CD4-positive, alpha-beta T cell treated with Interleukin-15 for 1 hour (primary cell): ENCODE data around the gene DCBLD2.

Experiments used
- DNase-seq: peaks from one replicate; pipeline ENCODE4 v3.0.0-alpha.2; 2020

Gene DCBLD2

DNA sequence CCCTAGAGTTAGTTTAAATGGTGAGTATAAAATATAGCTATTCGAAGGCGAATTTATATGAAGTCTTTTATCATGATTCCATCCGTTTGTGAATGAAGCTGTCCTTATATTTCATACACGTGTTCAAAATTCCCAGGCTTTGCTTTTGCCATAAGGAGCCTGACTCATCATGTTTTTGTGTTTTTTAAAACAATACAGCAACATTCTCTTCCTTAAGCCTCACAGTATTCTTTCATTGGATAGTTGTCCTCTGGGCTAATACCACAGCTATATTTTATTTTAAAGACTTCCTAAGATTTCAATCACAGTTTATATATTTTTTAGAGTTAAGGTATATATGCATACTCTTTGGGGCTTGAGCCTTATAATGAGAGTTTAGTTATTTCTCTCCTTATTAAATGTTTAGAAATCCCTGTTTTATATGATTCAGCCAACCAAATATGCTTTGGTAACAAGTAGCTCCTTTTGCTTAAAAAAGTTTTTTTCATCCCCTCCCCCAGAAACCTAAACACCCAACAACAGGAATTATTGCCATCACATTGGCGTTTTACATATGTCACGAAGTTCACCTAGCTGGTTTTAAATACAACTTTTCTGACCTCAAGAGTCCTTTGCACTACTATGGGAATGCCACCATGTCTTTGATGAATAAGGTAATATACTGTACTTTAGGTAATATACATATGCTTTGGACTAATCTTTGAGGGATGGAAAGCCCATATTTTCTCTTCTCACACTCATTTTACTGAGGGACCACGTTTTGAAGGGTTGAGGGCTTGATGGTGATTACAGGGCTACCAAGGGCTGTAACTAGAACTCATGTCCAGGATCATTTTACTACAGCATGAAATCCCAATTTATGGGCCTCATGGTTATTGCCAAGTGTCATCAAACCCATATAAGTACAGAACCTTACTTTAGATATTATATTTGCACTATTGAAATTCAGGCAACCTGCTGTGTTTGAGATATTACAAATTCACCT lies 109.9 kb downstream of the DCBLD2 start:
- no peak for DNase-seq

- no peak for DNase-seq
Measured at GRCh38 chr3:98788651-98789050, 112.8 kb downstream of the DCBLD2 start.

GRCh38 chr3:98787181-98787580 lies 114.3 kb downstream of the DCBLD2 start:
- no peak for DNase-seq

DNA sequence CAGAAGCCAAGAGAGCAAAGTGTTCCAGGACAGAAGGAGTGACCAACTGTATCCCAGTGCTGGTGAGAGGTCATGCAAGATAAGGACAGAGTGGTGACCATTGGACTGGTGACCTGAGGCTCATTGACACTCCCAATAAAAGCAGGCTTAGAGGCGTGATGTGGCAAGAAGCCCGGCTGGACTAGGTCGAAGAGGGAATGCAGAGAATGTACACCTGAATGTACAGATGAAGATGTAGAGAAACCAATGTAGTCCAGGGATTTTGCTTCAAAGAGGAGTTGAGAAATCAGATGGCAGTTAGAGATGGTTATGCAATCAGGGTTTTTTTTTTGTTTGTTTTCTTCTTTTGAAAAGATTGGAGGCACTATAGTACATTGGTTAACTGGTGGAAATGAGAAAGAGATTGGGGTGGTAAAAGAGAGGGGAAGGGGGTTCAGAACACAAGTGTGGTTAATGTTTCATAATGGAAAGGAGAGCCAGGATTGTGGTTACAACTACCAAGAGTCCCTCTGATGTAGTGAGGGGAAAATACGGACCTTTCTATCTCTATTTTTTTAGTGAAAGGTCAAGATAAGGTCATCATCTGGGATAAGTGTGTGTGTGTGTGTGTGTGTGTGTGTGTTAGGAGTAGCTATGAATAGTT lies 115.0 kb downstream of the DCBLD2 start:
- no peak for DNase-seq

DNA sequence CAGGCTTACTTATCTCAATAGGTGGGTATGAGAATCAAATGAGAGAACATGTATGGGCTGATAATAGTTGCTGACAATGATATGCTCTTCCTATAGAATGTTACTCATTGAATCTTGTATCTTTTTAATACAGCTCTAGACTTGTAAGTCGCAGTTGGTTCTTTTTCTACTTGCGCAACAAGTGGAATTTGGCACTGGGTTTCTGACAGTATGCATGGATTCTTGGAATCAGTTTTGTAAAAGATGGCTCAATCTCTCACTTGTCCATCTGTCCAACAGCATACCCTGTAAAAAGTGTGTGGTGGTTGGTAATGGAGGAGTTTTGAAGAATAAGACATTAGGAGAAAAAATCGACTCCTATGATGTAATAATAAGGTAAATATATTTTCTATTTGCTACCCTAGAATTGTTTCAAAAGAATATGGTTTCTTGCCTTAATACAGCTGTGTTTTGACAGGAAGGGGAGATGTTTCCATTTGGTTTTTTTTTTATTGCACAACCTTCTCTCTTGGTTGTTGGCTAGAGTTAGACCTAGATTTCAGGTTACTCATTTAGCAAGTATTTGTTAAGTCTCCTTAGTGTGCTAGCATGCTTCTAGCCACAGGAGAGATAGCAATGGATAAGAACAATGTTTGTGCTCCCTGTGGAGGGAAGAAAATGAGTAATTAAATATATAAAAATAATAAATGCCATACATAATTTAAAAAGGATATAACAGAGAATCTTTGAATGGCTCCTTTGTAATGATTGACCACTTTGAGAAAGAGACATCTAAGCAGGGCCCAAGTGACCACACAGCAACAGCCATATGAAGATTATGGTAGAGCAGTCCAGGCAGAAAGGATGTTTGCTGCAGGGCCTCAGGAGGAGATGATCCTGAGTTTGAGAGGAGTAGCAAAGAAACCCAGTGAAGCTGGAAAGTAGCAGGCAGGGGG lies 116.6 kb downstream of the DCBLD2 start:
- DNase-seq = no peak

DNA sequence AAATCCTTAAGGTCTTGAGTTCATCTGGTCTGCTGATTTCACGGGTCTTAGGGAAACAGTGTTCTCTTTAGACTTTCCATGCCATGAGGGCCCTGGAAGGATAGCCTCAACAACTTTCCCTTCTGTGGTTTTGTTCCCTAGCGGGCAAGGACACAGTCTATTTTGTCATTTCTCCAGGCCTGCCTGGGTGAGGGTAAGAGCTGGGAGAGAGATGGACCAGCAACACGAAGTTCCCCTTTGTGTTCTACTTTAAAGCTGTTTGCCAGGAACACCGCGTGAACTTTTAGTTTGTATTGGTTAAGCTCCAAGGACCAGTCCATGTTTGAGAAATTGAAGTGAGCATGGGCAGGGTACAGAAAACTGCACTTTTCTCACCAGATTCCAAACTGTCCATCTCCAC lies 117.5 kb downstream of the DCBLD2 start:
- no peak for DNase-seq

- no peak for DNase-seq
Measured at GRCh38 chr3:98782824-98783500, 118.5 kb downstream of the DCBLD2 start.

DNA sequence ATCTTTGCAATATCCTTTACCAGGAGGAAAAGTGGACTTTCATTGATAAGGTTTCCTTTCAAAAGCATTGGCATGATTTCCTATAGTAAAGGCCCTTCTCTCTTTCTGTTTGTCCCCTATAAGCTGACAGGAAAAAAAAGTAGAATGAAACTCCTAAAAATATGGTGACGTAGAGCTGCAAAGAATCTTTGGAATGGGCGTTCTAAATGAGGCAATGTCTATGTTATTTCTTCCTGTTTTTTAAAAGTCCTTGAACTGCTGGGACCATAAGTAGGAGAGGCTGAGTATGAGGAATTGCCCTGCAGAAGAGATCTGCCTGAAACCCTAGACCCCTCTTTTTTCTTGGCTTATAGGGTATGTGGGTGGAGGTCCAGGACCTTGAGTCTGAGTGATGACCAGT lies 121.2 kb downstream of the DCBLD2 start:
- DNase-seq = no peak

DNA sequence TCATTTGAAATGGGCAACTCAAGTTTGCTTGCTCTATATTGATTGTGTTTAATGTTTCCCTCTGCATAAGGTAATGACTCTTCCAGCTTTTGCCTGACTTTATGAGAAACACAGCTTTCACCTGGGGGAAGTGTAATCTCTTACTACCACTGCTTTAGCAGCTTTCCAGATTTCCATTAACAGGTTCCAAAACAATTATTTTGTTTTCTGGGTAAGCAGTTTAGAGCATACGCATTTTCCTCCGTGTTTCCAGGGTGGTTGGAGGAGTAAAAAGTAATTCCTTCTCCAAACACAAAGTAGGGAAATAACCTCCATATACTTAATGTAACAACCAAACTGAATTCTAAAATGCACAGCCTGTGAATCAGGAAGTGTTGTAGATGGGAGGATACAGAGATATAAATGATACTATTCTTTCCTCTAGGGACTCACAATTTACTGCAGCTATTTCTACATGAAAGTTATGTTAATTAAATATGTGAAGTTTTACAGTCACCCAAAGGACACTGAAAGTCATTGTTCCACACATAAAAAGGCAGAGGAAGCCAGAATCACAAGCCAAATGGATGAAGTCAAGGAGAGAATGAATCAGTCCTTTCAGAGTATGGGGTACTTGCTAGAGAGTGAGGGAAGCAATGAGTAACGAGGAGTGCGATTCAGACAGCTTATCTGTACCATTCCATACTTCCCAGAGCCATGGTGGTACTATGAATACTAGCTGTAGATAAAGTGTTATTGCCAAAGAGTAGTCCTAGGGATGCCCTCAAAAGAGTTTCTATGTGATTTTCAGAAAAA lies 121.8 kb downstream of the DCBLD2 start:
- DNase-seq = no peak

- no peak for DNase-seq
Measured at GRCh38 chr3:98778852-98779413, 122.6 kb downstream of the DCBLD2 start.

DNA sequence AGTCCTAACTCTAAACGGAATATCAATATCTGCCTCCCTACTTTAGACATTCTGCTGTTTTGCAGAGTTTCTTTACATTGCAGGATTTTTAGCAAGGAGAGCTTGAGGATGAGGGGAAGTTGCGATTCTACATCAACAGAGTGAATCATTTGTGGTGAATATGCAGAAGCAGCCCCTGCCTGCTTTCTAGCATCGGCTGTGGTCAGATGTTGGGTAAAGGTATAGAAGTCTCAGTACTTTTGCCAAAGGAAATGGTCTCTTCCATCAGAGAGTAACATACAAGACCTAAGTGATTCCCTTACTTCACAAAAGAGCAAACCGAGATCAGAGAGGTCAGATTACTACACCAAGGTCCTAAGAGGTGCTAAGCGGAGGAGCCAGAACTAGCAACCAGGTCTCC lies 123.1 kb downstream of the DCBLD2 start:
- DNase-seq = no peak

DNA sequence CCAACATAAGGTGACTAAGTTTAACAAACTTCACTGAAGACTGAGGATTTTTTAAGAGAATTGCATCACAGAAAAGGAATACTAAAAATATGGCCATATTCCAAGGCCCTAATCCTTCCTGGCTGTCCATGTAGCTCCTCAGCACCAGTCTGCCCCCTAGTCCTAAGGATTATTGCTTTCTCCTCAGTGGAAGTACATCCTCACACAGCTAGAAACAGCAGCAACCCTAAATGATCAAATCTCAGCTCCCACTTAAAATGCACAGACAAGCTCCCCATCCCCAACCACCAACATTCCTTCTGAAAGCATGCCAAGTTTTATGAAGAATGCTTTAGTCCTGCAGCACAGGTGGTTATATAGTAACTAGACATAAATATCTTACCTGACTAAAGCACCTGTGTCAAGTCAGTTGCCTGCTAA lies 123.7 kb downstream of the DCBLD2 start:
- no peak for DNase-seq

DNA sequence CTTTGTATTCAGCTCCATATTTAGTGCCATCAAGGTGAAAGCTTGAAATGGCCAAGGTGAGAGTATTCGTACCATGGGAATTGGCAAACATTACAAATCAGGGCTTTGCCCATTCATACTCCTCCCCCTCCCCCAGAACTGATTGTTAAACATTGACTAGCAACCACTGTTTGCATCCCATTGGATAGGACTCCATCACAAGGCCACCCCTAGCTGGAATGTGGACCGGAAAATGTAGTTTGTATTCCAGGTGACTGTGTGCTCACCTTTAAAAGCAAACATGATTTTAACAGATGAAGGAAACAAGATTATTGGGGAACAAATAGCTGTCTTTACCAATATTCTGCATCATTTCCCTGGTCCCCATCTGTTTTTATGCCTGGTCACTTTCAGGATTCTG lies 124.2 kb downstream of the DCBLD2 start:
- no peak for DNase-seq

DNA sequence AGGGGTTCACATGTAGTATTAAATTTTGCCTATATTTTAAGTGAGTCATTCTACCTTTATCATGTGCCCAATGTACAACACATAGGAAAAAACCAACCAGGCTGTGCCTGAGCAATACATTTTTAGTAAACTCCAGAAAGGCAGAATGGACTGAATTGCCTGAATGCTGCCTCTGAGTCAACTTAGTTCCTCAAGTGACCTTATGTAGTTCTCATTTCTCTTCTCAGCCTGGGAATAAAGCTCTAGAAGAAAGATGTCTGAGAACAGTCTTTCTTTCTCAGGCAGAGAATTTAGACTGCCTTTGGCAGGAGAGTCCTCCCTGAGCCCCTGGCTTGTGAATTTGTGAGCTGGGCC lies 125.4 kb downstream of the DCBLD2 start:
- DNase-seq = no peak

DNA sequence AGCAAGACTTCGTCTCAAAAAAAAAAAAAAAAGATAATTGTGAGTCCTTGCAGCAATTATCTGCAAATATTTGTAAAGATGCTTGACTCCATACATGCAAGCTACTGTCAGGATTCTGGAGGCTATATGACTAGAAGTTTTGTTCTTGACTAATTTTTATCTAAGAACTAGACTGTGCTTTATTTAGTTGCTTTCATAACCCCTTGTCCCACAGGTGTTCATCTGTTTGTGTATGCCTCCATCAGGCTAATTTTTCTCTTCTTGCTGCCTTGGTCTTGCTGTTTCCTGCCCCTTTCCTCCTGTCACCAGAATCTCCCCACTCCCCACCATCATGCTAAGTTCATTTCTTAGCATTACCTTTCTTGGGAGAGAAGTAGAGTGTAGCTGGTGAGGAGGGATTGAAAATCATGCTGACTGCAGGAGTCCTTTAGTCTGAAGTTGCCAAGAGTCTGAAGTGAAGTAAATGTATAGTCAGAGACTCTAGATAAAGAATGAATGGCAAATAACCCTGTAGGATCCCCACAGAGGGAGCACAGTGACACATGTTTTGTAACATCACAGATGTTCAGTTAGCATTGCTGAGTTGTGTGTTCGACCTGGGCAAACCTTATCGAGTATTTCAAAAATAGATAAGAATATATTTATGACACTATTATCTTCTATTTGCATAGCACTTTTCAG lies 125.9 kb downstream of the DCBLD2 start:
- DNase-seq = no peak

DNA sequence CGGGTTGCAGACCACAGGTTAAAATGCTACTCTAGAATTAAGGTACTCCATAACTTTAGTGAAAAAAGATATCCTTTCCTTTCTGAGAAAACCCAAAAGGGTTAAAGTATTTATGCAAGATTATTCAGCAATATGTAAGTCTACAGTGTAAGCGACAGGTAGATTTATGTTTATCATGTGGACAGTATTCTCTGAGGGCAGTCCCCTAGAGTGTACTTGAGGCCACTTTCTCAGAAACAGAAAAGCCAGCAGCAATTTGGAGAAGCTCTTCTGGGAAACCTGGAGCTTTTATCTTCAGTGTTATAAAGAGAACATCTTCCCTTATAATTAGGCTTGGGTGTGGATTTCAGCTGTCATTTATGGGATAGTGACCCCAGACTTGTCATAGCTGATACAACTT lies 129.5 kb downstream of the DCBLD2 start:
- DNase-seq = no peak

DNA sequence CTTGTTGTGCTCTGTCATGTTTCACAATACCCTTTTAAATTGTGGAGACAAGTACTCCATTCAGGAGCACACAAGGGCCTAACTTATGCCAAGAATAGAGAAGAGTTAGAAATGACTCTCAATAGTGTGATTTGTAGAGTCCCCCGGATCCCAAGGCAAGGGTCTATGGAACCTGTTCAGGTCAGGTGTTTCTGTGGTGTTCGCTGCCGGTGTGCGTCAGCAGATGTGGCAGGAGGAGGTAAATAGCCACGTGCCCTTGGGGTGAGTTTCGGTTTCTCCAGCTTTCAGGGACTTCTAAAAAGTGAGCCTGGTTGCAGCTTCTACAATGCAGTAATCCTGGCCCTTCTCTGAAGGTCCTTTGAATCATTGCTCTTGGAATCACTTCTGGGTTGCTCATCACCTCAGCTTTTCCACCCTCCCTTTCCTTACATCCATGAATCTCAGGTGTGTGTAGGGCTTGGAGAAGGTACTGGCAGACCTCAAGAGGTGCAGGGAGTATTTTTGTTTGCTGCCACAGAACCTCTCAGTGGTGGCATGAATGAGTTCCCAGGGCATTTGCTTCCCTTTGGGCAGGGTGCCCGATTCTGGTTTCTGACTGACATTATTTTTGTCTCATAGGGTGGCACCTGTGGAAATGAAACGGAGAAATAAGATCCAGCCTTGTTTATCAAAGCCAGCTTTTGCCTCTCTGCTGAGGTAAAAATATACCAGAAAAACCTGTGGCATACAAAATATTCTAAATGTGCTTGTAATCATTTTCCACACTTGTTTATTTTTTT lies 131.0 kb downstream of the DCBLD2 start:
- no peak for DNase-seq

GRCh38 chr3:98769448-98769847 lies 132.0 kb downstream of the DCBLD2 start:
- no peak for DNase-seq

DNA sequence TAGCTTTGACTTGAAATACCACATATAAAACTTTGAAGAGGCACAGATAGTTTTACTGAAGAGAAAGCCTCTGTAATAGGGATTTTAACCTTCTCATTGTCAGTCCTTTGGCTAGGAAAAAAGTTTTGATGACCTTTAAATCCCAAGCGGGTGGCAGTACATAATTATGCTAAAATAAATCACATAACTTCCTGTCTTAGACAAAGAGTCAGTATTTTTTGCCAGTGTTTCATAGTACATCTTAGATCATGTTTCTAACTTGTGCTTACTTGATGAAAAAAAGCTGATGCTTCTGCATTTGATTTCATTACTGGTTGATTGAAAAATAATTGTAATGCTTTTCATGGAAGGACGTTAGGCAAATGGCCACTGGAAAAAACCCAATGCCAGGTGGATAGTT lies 132.5 kb downstream of the DCBLD2 start:
- DNase-seq = no peak

- no peak for DNase-seq
Measured at GRCh38 chr3:98766924-98767323, 134.6 kb downstream of the DCBLD2 start.
